Nephron progenitor cell (in vitro differentiated cells): ENCODE results near the gene TMPRSS11A.
A peak's percentile ranks its signal among the peaks of the same experiment; 100 is the strongest.

Experiments
- DNase-seq: peaks from one replicate; pipeline ENCODE4 v3.0.0; 2021
- H3K27ac Mint-ChIP-seq: 2 replicates; pipeline ENCODE4 v1.8.0; 2021; ENCODE audit warnings: mild to moderate bottlenecking, moderate library complexity, mixed read lengths
- H3K27me3 Mint-ChIP-seq: 2 replicates; pipeline ENCODE4 v1.8.0; 2021; ENCODE audit warnings: mild to moderate bottlenecking, low read depth, mixed read lengths; ENCODE audit not compliant: poor library complexity
- H3K36me3 Mint-ChIP-seq: 2 replicates; pipeline ENCODE4 v1.8.0; 2021; ENCODE audit warnings: low read depth, mixed read lengths
- H3K4me1 Mint-ChIP-seq: 2 replicates; pipeline ENCODE4 v1.8.0; 2021; ENCODE audit warnings: mixed read lengths
- H3K4me3 Mint-ChIP-seq: 2 replicates; pipeline ENCODE4 v1.8.0; 2021; ENCODE audit warnings: mild to moderate bottlenecking, moderate library complexity, mixed read lengths
- H3K9me3 Mint-ChIP-seq: 2 replicates; pipeline ENCODE4 v1.8.0; 2021; ENCODE audit warnings: mild to moderate bottlenecking, moderate library complexity, mixed read lengths
- TF ChIP-seq, protein P1 (sequence below): fragments of 200-600 bp; sonication (generic); IDR thresholded peaks from 2 replicates; pipeline ENCODE4 v1.5.0; 2021; ENCODE audit warnings: antibody characterized with exemption

The TMPRSS11A gene

GRCh38 chr4:67928546-67928945 lies 34.7 kb downstream of the TMPRSS11A start:
- Mint-ChIP-seq H3K27ac (peak overlapping the region; percentile 11), H3K27me3 (no peaks in the 10 kb centered on the region), H3K36me3 (no peaks in the 10 kb centered on the region), H3K9me3 (peaks cover 7% of the 10 kb centered on the region), H3K4me3 (no peak overlapping the region), H3K4me1 (peaks cover 5% of the 10 kb centered on the region)
- no peak for DNase-seq
- TF ChIP-seq, protein P1, sequence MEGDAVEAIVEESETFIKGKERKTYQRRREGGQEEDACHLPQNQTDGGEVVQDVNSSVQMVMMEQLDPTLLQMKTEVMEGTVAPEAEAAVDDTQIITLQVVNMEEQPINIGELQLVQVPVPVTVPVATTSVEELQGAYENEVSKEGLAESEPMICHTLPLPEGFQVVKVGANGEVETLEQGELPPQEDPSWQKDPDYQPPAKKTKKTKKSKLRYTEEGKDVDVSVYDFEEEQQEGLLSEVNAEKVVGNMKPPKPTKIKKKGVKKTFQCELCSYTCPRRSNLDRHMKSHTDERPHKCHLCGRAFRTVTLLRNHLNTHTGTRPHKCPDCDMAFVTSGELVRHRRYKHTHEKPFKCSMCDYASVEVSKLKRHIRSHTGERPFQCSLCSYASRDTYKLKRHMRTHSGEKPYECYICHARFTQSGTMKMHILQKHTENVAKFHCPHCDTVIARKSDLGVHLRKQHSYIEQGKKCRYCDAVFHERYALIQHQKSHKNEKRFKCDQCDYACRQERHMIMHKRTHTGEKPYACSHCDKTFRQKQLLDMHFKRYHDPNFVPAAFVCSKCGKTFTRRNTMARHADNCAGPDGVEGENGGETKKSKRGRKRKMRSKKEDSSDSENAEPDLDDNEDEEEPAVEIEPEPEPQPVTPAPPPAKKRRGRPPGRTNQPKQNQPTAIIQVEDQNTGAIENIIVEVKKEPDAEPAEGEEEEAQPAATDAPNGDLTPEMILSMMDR = no peak

GRCh38 chr4:67927251-67927650 lies 36.0 kb downstream of the TMPRSS11A start:
- peaks cover 5% of the 10 kb centered on the region for H3K4me1 Mint-ChIP-seq
- no peak overlapping the region for H3K4me3 Mint-ChIP-seq
- DNase-seq = no peak
- peaks cover 7% of the 10 kb centered on the region for H3K9me3 Mint-ChIP-seq
- H3K36me3 Mint-ChIP-seq = no peaks in the 10 kb centered on the region
- H3K27ac Mint-ChIP-seq = no peak overlapping the region
- no peaks in the 10 kb centered on the region for H3K27me3 Mint-ChIP-seq
- TF ChIP-seq, protein P1 = no peak

DNA sequence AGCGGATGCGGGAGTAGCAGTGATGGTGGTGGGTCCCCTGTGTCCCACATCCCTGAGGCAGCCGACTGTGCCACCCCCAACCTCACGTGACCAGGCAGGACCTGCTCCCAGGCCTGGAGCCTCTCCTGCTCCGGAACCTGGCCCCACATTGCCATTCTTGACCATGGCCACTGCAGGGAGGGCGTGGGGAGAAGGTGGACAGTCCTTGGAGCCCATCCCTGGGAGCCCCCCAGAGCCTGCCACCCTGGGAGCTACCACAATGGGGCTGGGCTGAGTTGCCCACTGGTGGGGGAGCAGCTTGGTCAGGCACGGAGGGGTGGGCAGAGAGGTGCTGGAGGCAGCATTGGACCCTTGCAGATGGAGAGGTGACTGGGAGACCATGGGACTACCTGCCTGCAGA lies 36.8 kb downstream of the TMPRSS11A start:
- TF ChIP-seq, protein P1 = no peak

GRCh38 chr4:67922697-67923096 lies 40.6 kb downstream of the TMPRSS11A start:
- no peaks in the 10 kb centered on the region for H3K4me1 Mint-ChIP-seq
- peaks cover 7% of the 10 kb centered on the region for H3K9me3 Mint-ChIP-seq
- no peak for DNase-seq
- no peak overlapping the region for H3K27ac Mint-ChIP-seq
- TF ChIP-seq, protein P1 = no peak
- H3K27me3 Mint-ChIP-seq = no peaks in the 10 kb centered on the region
- H3K36me3 Mint-ChIP-seq = no peaks in the 10 kb centered on the region
- no peak overlapping the region for H3K4me3 Mint-ChIP-seq

More for the DNA sequence above, 36.8 kb downstream of the TMPRSS11A start:
- no peak for DNase-seq
- no peak overlapping the region for H3K4me3 Mint-ChIP-seq
- no peaks in the 10 kb centered on the region for H3K36me3 Mint-ChIP-seq
- H3K27me3 Mint-ChIP-seq = no peaks in the 10 kb centered on the region
- H3K27ac Mint-ChIP-seq = no peak overlapping the region
- peaks cover 5% of the 10 kb centered on the region for H3K4me1 Mint-ChIP-seq
- peaks cover 7% of the 10 kb centered on the region for H3K9me3 Mint-ChIP-seq

DNA sequence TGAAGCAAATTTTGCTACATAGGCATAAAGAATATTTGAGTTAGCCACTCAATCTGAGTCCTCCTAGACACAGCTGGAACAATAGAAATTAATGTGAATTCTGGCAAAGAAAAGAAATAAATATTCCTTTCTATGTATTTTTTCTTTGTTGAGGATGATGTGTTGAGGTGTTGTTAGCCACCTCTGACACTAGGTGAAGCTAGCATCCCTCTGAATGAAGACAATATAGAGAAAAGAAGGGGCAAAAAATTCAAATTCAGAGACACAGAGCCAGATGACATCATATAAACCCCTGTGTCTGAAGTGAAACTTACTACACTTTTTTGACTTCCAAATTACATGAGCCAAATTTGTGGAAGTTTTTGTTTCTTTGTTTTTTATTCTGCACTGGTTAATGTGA lies 44.9 kb downstream of the TMPRSS11A start:
- Mint-ChIP-seq H3K27ac (no peak overlapping the region), H3K27me3 (no peaks in the 10 kb centered on the region), H3K4me3 (no peak overlapping the region), H3K4me1 (no peaks in the 10 kb centered on the region), H3K9me3 (no peaks in the 10 kb centered on the region), H3K36me3 (no peaks in the 10 kb centered on the region)
- no peak for DNase-seq
- TF ChIP-seq, protein P1 = peak; percentile 26

DNA sequence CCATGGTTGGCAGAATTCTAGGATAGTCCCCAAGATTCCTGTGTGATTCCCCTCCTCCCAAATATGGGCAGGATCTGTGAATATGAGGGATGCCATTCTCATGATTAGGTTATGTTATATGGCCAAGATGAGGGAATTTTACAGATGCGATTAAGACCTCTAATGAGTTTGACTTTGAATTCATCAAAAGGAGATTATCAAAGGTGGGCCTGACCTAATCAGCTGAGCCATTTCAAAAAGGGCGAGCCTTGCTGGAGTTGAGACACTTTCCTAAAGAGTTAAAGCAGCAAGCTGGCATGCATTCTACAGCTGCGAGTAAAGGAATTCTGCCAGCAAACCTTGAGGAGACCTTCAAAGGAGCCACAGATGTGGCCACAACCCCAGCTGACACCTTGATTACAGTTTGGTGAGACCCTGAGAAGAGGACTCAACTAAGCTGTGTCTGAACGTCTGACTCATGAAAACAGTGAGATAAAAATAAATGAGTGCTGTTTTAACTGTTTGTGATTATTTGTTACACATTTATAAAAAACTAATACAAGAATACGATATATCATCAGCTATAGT lies 47.8 kb downstream of the TMPRSS11A start:
- H3K27ac Mint-ChIP-seq = no peak overlapping the region
- DNase-seq = no peak
- no peak overlapping the region for H3K4me3 Mint-ChIP-seq
- H3K4me1 Mint-ChIP-seq = no peaks in the 10 kb centered on the region
- H3K36me3 Mint-ChIP-seq = no peaks in the 10 kb centered on the region
- H3K27me3 Mint-ChIP-seq = no peaks in the 10 kb centered on the region
- TF ChIP-seq, protein P1 = no peak
- H3K9me3 Mint-ChIP-seq = no peaks in the 10 kb centered on the region
